DND-41 (cell line): ENCODE results near the gene MCTP2.

Experiments used
- CTCF ChIP-seq: IDR thresholded peaks from 2 replicates; pipeline ENCODE4 v1.5.1; 2012; ENCODE audit warnings: borderline replicate concordance, low read length, moderate library complexity, mild to moderate bottlenecking; ENCODE audit not compliant: poor library complexity, severe bottlenecking; ENCODE audit errors: extremely low read depth
- EZH2 ChIP-seq: IDR thresholded peaks from 3 replicates; pipeline ENCODE4 v1.6.1; 2012; ENCODE audit warnings: borderline replicate concordance, low read depth, mild to moderate bottlenecking, moderate library complexity, low read length, inconsistent platforms; ENCODE audit not compliant: severe bottlenecking

DNA sequence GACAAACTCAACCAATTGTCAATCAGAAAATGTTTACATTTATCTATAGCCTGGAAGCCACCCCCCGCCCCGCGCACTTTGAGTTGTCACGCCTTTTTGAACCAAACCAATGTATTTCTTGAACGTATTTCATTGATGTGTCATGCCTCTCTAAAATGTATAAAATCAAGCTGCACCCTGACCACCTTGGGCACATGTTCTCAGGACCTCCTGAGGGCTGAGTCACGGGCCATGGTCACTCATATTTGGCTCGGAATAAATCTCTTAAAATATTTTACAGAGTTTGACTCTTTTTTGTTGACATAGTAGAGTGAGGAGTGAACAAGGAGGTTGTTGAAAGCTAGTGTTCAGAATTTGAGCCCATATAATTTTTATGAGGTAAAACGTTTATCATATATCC is 6.5 kb downstream of the MCTP2 start:
- TF ChIP-seq CTCF (no peak), EZH2 (no peak)
